Ectodermal cell (in vitro differentiated cells): ENCODE results near the gene ARHGEF3.

Experiments
- H3K27ac ChIP-seq: 2 replicates; pipeline ENCODE4 v1.7.0; 2013; ENCODE audit warnings: mild to moderate bottlenecking, low read depth, low read length; ENCODE audit not compliant: insufficient read depth, poor library complexity, severe bottlenecking
- H3K27me3 ChIP-seq: 2 replicates; pipeline ENCODE4 v1.7.0; 2013; ENCODE audit warnings: mild to moderate bottlenecking, low read length; ENCODE audit not compliant: insufficient read depth, control insufficient read depth, poor library complexity, severe bottlenecking
- H3K36me3 ChIP-seq: one replicate; pipeline ENCODE4 v1.7.0; 2013; ENCODE audit warnings: low read length; ENCODE audit not compliant: control insufficient read depth, insufficient read depth
- H3K4me1 ChIP-seq: one replicate; pipeline ENCODE4 v1.7.0; 2013; ENCODE audit warnings: low read length; ENCODE audit not compliant: control insufficient read depth, insufficient read depth
- H3K4me3 ChIP-seq: 2 replicates; pipeline ENCODE4 v1.7.0; 2013; ENCODE audit warnings: low read depth, low read length, control low read depth; ENCODE audit not compliant: insufficient read depth
- H3K9me3 ChIP-seq: 2 replicates; pipeline ENCODE4 v1.7.0; 2013; ENCODE audit warnings: mild to moderate bottlenecking, low read length, moderate library complexity; ENCODE audit not compliant: control insufficient read depth
- WGBS, 2 experiments: methylation state at CpG; one replicate each; pipeline ENCODE4 v1.1.7; 2013; ENCODE audit warnings: missing lambda C conversion rate in 2 of 2; 5-methylcytosine and 5-hydroxymethylcytosine counted together

Gene ARHGEF3

GRCh38 chr3:56810577-56811545 lies 9.1 kb upstream of the ARHGEF3 start:
- H3K27me3 ChIP-seq = no peaks in the 10 kb centered on the region
- H3K4me1 ChIP-seq = no peaks in the 10 kb centered on the region
- H3K27ac ChIP-seq = no peak overlapping the region
- H3K36me3 ChIP-seq = no peaks in the 10 kb centered on the region
- H3K4me3 ChIP-seq = no peak overlapping the region
- WGBS, 2 experiments = 91 to 94% methylated on average over 6 of the region's 6 CpGs
- no peaks in the 10 kb centered on the region for H3K9me3 ChIP-seq

DNA sequence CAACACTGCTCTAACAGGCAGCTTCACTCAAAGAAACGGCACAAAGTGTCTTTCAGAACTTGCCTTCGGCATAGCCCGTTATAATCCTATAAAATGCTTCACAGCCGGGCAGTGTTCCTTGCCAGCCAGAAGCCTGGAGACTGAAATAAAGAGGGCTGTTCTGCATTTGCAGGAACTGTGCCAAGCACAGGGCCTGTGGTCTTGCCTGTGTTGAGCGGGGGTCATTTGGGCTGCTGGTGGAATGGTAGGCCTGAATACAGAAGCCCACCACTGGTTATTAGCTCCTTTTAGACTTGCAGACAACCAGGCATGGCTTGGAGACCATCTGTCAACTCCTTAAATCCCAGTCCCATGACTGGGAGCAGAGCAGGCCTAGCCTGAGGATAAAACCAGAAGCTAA lies 4.7 kb upstream of the ARHGEF3 start:
- 82 to 83% methylated on average over 5 of the region's 5 CpGs for WGBS, 2 experiments
- Histone ChIP-seq H3K27me3 (peaks cover 3% of the 10 kb centered on the region), H3K4me1 (no peaks in the 10 kb centered on the region), H3K36me3 (no peaks in the 10 kb centered on the region), H3K27ac (no peak overlapping the region), H3K9me3 (no peaks in the 10 kb centered on the region), H3K4me3 (no peak overlapping the region)

- Histone ChIP-seq H3K36me3 (no peaks in the 10 kb centered on the region), H3K27ac (no peak overlapping the region), H3K4me3 (no peak overlapping the region), H3K27me3 (peaks cover 19% of the 10 kb centered on the region), H3K9me3 (no peaks in the 10 kb centered on the region), H3K4me1 (peaks cover 2% of the 10 kb centered on the region)
- 100% methylated on average over 1 of the region's 1 CpG; no CpG with 5 or more reads in 1 of the 2 experiments for WGBS, 2 experiments
Measured at GRCh38 chr3:56802790-56803189, 1.0 kb upstream of the ARHGEF3 start.

DNA sequence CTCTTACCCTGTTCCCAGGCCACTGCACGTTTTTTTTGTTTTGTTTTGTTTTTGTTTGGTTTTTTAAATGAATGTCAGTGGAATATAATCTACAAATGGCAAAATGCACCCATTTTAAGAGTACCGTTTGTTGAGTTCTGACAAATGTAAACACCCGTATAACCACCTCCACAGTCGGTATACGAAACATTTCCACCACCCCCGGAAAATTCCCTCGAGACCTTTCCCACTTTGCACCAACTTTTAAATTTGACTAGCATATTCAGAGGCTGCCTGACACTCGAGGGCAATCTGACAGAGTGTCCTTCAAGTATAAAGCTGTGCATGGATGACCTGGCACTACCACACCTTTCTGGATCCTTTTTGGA lies 613 bp upstream of the ARHGEF3 start:
- Histone ChIP-seq H3K27ac (no peak overlapping the region), H3K27me3 (peaks cover 19% of the 10 kb centered on the region), H3K9me3 (no peaks in the 10 kb centered on the region), H3K36me3 (no peaks in the 10 kb centered on the region), H3K4me3 (no peak overlapping the region), H3K4me1 (peaks cover 2% of the 10 kb centered on the region)
- WGBS, 2 experiments = 68 to 71% methylated on average over 8 of the region's 8 CpGs

DNA sequence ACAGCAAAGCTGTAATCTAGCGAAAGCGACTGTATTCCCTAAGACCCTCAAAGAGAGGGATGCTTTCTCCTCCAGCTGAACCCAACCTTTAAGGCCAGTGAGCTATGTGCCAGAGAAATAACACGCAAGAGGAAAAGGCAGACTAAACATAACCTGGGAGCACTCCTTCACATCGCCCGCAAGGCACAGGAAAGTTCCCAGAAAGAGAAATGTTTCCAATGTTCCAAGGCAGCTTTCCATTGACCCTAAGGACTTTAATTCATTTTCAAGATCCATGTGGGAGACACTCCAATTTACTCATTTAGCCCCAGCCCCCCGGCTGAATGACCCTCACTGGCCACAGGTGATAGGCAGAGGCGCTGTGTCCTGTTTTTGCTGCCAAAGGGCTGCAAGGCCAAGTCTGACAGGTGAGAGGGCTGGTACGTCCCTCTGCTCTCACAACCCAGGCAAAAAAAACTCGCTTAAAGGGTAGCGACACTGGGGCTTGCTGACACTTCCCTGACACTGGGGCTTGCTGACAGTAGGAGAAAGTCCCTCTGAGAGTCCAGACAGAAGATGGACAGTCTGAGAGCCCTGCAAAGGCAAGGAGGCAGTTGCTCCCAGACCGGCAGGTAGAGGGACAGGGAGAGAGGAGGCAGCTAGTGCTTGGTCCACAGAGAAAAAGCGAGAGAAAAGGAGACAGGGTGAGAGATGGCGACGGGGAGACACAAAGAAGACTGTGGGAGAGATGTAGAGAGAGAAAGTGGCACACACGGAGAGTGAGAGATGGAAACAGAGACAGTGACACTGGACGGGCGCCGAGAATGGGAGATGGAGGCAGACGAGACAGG lies 702 bp downstream of the ARHGEF3 start:
- Histone ChIP-seq H3K4me3 (peak overlapping the region; percentile 37), H3K36me3 (no peaks in the 10 kb centered on the region), H3K27ac (no peak overlapping the region), H3K4me1 (peaks cover 2% of the 10 kb centered on the region), H3K9me3 (no peaks in the 10 kb centered on the region), H3K27me3 (peaks cover 19% of the 10 kb centered on the region)
- 49% methylated on average over 19 of the region's 19 CpGs for WGBS, 2 experiments

- no peak overlapping the region for H3K4me3 ChIP-seq
- H3K27ac ChIP-seq = no peak overlapping the region
Measured at GRCh38 chr3:56800130-56800831, 1.5 kb downstream of the ARHGEF3 start.

GRCh38 chr3:56799251-56799882 lies 2.4 kb downstream of the ARHGEF3 start:
- H3K36me3 ChIP-seq = no peaks in the 10 kb centered on the region
- H3K4me1 ChIP-seq = peaks cover 2% of the 10 kb centered on the region
- 57 to 67% methylated on average over 4 to 6 of the region's 7 CpGs for WGBS, 2 experiments
- H3K27me3 ChIP-seq = peaks cover 19% of the 10 kb centered on the region
- H3K27ac ChIP-seq = no peak overlapping the region
- no peak overlapping the region for H3K4me3 ChIP-seq
- H3K9me3 ChIP-seq = no peaks in the 10 kb centered on the region

More at GRCh38 chr3:56800130-56800831, 1.5 kb downstream of the ARHGEF3 start:
- Histone ChIP-seq H3K27me3 (peaks cover 19% of the 10 kb centered on the region), H3K36me3 (no peaks in the 10 kb centered on the region), H3K9me3 (no peaks in the 10 kb centered on the region), H3K4me1 (peaks cover 2% of the 10 kb centered on the region)
- 83 to 84% methylated on average over 10 of the region's 10 CpGs for WGBS, 2 experiments

- Histone ChIP-seq H3K4me3 (no peak overlapping the region), H3K9me3 (no peaks in the 10 kb centered on the region), H3K4me1 (peaks cover 2% of the 10 kb centered on the region), H3K27me3 (peaks cover 19% of the 10 kb centered on the region), H3K27ac (no peak overlapping the region), H3K36me3 (no peaks in the 10 kb centered on the region)
- WGBS, 2 experiments = 92 to 93% methylated on average over 4 of the region's 4 CpGs
Measured at GRCh38 chr3:56796996-56797395, 4.8 kb downstream of the ARHGEF3 start.

DNA sequence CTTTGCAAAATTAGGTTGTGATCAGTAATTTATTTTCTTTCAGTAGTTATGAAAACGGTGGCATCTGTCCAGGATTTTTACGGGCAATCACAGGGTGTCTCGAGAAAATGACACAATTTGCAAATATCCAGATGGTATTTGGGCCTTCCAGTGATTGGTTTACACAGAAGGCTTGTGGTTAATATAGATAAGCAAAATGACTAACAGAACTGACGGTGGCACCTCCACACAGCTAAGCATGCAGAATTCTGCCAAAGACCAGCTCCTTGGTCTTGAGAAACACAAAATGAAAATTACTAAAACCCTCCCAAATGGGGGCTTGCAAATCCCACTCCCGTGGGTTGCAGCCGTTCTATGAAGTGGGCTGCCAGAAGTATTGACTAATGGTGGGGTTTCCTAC lies 5.5 kb downstream of the ARHGEF3 start:
- WGBS, 2 experiments = 92 to 96% methylated on average over 6 of the region's 6 CpGs
- Histone ChIP-seq H3K36me3 (no peaks in the 10 kb centered on the region), H3K27me3 (peaks cover 14% of the 10 kb centered on the region), H3K27ac (no peak overlapping the region), H3K4me3 (no peak overlapping the region), H3K9me3 (no peaks in the 10 kb centered on the region), H3K4me1 (peaks cover 1% of the 10 kb centered on the region)
